OCI-M1 (cell line): ENCODE results near the gene EFCAB11.

Experiments
- DNase-seq: peaks from one replicate; lab custom pipeline; 2025; lab: John Stamatoyannopoulos, UW

EFCAB11 gene

GRCh38 chr14:89954070-89955021 is at the start of gene EFCAB11:
EFCAB11 (minus strand) TSS chr14:89954730; CDS start chr14:89954660, 70 bp downstream.
- peak; percentile 97 for DNase-seq

- no peak for DNase-seq
Measured at GRCh38 chr14:90003526-90004307, 49.2 kb upstream of the EFCAB11 start.

GRCh38 chr14:90000935-90001334 is 46.4 kb upstream of the EFCAB11 start:
- DNase-seq, result no peak

GRCh38 chr14:89996963-89997362 is 42.4 kb upstream of the EFCAB11 start:
- DNase-seq, result no peak

- no peak for DNase-seq
Measured at GRCh38 chr14:89992273-89992672, 37.7 kb upstream of the EFCAB11 start.

- no peak for DNase-seq
Measured at GRCh38 chr14:89990623-89991275, 36.2 kb upstream of the EFCAB11 start.

- no peak for DNase-seq
Measured at GRCh38 chr14:89990218-89990617, 35.7 kb upstream of the EFCAB11 start.

- no peak for DNase-seq
Measured at GRCh38 chr14:89988787-89989186, 34.3 kb upstream of the EFCAB11 start.

- no peak for DNase-seq
Measured at GRCh38 chr14:89987161-89987475, 32.6 kb upstream of the EFCAB11 start.

GRCh38 chr14:89986462-89987160 is 32.1 kb upstream of the EFCAB11 start:
- DNase-seq, result no peak

GRCh38 chr14:89983375-89983774 is 28.8 kb upstream of the EFCAB11 start:
- DNase-seq, result no peak

- no peak for DNase-seq
Measured at GRCh38 chr14:89978656-89979055, 24.1 kb upstream of the EFCAB11 start.

- DNase-seq, result no peak
Measured at GRCh38 chr14:89977668-89978067, 23.1 kb upstream of the EFCAB11 start.

- peak; percentile 60 for DNase-seq
Measured at GRCh38 chr14:89973234-89973823, 18.8 kb upstream of the EFCAB11 start.

GRCh38 chr14:89965839-89966238 is 11.3 kb upstream of the EFCAB11 start:
- no peak for DNase-seq

- no peak for DNase-seq
Measured at GRCh38 chr14:89963288-89963978, 8.9 kb upstream of the EFCAB11 start.

- no peak for DNase-seq
Measured at GRCh38 chr14:89960914-89961313, 6.4 kb upstream of the EFCAB11 start.

GRCh38 chr14:89959853-89960445 is 5.4 kb upstream of the EFCAB11 start:
- no peak for DNase-seq

- DNase-seq, result no peak
Measured at GRCh38 chr14:89958966-89959365, 4.4 kb upstream of the EFCAB11 start.

GRCh38 chr14:89957791-89958190 is 3.3 kb upstream of the EFCAB11 start:
- no peak for DNase-seq

GRCh38 chr14:89957376-89957775 is 2.8 kb upstream of the EFCAB11 start:
- no peak for DNase-seq
